SW480 (cell line): Measurements from ENCODE around the gene MYH6.

Experiments
- DNase-seq: peaks from one replicate; pipeline ENCODE4 v3.0.0-alpha.2; 2016; ENCODE audit warnings: low spot score

Gene MYH6

DNA sequence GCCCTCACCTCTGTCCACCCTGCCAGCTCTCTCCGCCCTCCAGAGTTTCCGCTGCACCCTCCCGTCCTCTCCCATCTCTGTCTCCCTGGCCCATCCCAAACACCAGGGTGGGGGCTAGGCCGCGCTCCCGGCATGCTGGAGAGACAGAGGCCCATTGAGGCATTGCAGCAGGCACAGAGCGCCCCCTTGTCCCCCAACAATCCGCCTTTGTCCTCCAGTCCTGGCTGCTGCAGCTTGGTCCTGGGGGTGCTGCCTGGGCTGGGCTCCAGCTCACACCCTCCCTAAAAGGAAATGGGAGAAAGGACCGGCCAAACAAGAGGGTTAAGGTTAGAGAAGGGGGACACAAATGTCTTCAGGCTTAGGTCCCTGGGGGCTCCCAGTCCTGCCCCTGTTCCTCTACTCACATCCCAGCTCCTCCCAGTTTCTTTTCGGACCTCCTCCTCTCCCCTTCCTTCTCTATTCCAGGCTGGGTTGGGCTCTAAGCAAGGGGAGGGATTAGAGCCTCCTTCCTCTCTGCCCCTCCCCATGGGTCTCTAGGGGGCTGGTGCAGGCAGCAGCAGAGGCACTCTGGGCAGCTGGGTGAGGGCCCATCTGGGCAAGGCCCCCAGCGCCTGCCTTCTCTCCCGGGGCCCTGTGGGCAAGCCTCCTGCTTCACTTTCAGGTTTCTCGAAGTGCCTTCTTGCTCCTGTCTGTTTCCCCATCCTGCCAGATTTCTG is 31.4 kb downstream of the MYH6 start, which contains the start of gene CMTM5:
Gene CMTM5, plus strand, starts transcription at position 565 of the 716 bp plus-strand sequence. CDS start 206 bp downstream, outside the sequence.
- no peak for DNase-seq

DNA sequence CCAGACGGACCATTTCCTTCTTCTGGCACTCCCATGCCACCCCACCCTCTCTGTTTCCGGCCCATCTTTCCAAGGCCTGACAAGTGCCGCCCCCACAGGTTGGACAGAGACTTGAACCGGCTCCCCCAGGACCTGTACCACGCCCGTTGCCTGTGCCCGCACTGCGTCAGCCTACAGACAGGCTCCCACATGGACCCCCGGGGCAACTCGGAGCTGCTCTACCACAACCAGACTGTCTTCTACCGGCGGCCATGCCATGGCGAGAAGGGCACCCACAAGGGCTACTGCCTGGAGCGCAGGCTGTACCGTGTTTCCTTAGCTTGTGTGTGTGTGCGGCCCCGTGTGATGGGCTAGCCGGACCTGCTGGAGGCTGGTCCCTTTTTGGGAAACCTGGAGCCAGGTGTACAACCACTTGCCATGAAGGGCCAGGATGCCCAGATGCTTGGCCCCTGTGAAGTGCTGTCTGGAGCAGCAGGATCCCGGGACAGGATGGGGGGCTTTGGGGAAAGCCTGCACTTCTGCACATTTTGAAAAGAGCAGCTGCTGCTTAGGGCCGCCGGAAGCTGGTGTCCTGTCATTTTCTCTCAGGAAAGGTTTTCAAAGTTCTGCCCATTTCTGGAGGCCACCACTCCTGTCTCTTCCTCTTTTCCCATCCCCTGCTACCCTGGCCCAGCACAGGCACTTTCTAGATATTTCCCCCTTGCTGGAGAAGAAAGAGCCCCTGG is 32.4 kb downstream of the MYH6 start:
- DNase-seq = no peak

DNA sequence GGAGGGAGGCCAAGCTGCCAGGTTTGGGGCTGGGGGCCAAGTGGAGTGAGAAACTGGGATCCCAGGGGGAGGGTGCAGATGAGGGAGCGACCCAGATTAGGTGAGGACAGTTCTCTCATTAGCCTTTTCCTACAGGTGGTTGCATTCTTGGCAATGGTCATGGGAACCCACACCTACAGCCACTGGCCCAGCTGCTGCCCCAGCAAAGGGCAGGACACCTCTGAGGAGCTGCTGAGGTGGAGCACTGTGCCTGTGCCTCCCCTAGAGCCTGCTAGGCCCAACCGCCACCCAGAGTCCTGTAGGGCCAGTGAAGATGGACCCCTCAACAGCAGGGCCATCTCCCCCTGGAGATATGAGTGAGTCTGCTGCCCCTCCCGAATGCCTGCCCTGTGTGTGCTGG is 35.0 kb downstream of the MYH6 start:
- no peak for DNase-seq

DNA sequence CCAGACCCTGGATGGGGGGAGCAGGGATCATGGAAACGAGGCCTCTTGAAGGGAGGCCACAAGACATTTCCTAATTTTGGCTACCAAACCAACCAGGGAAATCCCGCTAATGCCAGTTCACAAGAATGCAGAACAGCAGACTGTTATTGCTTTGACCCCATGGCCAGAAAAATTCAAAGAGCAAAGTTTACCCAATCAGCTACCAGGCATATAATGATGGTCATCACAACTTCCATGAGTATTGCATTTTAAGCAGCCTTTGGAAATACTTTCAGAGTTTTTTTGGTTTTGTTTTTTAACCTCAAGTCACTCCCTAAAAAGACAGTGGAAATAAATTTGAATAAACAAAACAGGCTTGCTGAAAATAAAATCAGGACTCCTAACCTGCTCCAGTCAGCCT is 35.6 kb downstream of the MYH6 start, which contains the start of gene IL25:
Gene IL25, plus strand, starts transcription at position 301 of the 400 bp plus-strand sequence.
- DNase-seq = no peak

DNA sequence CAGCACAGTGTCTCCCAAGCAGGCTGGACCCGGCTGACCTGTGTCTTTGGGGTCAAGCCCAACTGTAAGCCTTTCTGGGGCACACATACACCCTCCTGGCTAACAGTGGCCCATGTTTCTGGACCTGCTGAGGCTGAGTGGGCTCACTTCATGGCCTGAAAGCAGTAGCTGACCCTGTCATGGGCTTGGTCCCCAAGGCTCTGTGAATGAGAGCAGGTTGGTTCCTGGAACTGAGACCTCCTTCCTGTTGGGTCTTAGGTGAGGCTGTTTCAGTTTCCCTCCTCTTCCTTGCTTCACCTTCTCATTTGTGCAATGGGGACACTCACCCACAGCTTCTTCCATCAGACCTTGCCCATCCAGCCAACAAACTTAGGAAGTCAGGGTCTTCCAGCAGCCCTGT is 36.2 kb downstream of the MYH6 start:
- no peak for DNase-seq

DNA sequence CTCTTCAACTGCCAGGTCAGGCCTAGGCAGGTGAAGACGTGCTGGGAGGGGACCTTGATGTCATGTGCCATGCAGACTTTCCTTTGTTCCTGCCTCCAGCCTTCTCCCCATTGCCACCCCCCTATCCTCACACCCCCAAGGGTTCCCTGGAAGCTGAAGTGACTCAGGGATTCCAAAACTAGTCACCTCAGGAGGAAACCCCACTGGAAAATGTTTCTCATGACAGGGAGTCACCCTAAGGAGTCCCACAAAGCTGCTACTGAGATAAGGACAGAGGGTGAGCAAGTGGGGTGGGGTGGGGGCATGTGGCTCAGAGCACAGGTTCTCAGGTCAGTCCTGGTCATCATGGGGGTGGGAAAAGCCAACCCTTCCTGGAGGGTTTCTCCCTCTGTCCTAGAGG is 37.9 kb downstream of the MYH6 start:
- no peak for DNase-seq

- DNase-seq = no peak
Observed at GRCh38 chr14:23366426-23366921, 41.6 kb downstream of the MYH6 start.

GRCh38 chr14:23365732-23366425 is 42.2 kb downstream of the MYH6 start:
- DNase-seq = no peak

GRCh38 chr14:23365036-23365731 is 42.9 kb downstream of the MYH6 start, which contains the start of gene EFS:
Gene EFS (minus strand): TSS chr14:23365172. CDS start chr14:23365025, 147 bp downstream.
- no peak for DNase-seq

DNA sequence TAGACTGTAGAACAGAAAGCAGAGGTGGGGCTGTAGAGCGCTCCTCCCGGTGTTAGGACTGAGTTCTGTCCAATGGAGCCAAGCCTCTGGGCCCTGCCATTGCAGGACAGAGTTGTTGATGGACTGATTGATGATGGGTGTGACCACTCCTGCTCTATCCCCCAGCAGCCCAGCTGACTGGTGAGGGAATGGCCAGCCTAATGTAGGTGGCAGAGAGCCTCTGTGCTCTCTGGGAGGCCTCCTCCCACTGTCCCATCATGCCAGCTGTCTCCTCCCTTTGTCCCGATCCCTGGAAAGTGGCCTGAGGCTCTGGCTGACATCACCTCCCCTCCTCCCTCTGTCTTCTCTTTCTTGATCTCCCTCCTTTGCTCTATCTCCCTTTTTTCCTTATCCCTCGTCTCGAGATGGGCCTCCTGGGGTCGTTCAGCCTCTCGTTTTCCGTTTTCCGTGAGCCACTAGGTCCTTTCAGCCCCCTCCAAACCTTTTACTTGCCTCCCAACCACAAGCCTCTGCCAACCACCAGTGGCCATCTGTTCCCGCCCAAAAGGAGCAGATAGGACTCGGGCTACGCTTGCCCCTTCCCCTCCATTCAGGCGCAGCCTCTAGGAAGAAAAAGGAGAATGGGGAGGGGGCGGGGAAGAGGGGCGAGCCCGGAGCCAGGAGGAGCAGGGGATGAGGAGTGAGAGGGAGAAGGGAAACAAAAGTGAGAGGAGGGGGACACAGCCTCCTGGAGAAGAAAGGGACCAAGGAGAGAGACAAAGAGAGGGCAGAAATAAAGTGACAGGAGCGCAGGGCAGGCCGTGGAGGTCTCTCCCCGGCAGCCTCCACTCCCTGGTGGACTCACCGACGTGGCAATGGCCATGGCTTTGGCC is 43.7 kb downstream of the MYH6 start:
- no peak for DNase-seq

DNA sequence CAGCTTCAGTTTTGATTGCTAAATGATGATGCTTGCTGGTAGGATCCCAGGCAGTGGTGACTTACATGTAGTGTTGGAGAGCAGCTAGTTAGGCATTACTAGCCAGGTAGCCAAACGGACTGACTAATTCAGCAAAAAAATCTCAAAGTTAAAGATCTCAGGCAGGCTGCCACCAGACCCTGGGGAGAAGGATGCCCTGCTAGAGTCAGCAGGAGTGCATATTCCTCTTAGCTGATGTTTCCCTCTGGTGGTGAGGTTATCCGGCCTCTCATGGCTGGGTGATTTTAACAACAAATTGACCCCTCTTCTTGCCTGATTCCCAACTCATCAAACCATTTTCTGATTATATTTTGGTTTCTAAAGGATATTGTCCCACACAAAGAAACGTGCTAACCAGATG is 45.9 kb downstream of the MYH6 start:
- peak; percentile 6 for DNase-seq

DNA sequence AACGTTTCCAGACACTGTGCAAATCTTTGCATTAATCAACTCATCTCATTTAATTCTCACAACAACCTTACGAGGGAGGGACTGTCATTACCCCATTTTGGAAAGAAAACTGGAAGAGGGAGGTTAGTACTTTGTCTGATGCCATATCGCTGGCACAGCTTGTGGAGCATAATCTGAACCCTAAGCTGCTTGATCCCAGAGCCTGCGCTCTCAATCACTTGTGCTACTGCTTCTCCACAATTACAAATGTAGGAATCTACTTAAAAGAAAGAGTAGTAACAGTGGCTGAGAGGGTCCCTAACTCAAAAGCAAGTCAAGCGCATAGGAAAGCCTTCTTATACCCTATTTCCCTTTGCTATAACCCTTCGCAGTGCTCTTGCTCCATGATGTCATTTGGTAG is 46.3 kb downstream of the MYH6 start:
- DNase-seq = no peak

- DNase-seq = no peak
Observed at GRCh38 chr14:23361320-23361719, 46.8 kb downstream of the MYH6 start.

- no peak for DNase-seq
Observed at GRCh38 chr14:23360496-23360895, 47.6 kb downstream of the MYH6 start.

DNA sequence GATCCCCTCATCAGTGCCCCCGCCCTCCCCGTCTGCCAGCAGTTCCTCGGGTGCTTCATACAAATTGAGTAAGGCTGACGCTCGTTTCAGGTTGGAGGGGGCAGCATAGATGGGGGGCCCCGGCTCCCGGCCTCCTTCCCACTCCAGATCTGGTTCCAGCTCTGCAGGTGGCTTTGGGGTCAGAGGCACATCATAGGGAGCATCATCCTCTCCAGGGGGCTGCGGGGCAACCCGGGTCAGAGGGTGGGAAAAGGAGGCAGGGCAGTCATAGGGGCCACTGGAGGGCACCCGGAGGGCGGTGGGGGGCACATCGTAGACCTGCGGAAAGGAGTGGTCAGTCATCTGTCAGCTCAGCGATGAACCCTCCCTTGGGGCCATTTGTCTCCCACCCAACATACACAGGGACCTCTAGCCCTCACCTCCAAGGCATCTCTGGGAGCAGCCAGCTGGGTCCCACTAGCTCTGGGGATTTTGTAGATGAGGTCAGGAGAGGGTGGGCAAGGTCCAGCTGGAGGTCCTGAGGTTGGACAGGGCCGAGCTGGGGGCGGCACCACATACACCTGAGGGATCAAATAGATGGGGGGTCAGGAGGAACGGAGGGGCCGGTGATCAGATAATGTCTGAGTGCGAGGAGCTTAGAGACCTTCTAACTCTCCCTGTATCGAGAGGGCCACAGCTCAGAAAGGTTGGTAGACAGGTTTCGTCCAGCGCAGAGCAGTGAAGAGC is 48.2 kb downstream of the MYH6 start:
- no peak for DNase-seq

GRCh38 chr14:23359167-23359626 is 48.9 kb downstream of the MYH6 start:
- DNase-seq = no peak

DNA sequence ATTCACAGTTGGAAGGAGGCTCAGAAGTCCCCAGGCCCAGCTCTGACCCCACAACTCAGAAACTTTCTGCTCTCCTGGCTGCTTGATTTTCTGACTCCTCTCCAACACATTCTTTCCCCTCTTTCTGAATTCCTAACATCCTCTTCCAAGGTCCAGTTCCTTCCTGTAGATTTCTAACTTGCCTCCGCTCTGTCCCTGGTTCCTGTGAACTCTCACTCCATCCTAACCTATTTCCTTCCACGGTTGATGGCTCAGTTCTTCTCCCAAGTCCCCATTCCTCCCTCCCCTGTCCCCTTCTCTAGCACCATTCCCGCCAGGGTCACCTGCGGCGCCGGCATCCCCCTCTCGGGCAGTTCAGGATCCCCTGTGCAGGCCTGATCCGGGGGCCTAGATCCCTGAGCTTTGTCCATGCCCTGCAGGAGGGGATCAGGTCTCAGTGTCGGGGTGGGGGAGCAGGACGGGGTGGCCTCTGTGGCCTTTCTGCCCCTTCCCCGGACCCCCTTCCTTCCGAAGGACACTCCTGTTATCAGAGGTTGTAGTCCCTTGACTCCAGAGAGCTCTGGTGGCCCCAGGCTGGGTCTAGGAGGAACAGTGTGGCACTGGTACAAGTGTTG is 49.4 kb downstream of the MYH6 start:
- no peak for DNase-seq

DNA sequence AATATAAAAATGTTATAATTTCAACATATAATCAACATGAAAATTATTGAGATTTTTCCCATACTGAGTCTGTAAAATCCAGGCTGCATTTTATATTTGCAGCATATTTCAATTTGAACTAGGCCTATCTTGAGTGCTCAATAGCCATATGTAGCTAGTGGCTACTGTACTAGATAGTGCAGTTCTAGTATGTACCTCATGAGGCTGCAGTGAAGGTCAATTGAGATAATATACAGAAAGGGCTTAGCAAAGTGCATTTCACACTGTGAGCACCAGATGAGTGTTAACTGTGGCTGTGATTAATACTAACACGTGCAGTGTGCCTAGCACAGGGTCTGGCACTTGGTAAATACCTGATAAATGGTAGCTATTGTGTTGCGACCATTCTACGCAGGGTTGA is 50.0 kb downstream of the MYH6 start:
- no peak for DNase-seq

GRCh38 chr14:23357261-23357660 is 50.8 kb downstream of the MYH6 start:
- no peak for DNase-seq

- no peak for DNase-seq
Observed at GRCh38 chr14:23356662-23357061, 51.4 kb downstream of the MYH6 start.
